Caco-2 (cell line): ENCODE results near the gene RPS15. TPM values are rescaled to one million over a fixed set of nuclear protein-coding genes. Genes with fewer than 3 reads are reported as not detected.

Source experiments
- BruUV-seq: library from RNA; stranded (reverse); fragments of 400-500 nt; replicated peaks from 2 replicates; lab custom pipeline; 2021; lab: Mats Ljungman, UMichigan
- CTCF ChIA-PET: fragments of 300-600 bp; sonication (Branson Sonifier 250); formaldehyde crosslinking; loops from one replicate; lab custom pipeline; 2022; ENCODE audit warnings: antibody characterized with exemption; lab: Charles Lee
- POLR2A ChIA-PET: fragments of 300-600 bp; sonication (Branson Sonifier 250); formaldehyde crosslinking; loops from one replicate; lab custom pipeline; 2022; ENCODE audit warnings: antibody characterized with exemption; lab: Charles Lee
- DNase-seq, 2 experiments: peaks; one replicate each; pipeline versions ENCODE4 v3.0.0 to v3.0.0-alpha.2; 2020 to 2022
- H3K27me3 ChIP-seq: replicated peaks from 2 replicates; pipeline ENCODE4 v1.6.0; 2011; ENCODE audit warnings: low read length; ENCODE audit not compliant: control insufficient read depth, insufficient read depth
- H3K36me3 ChIP-seq: 2 replicates; pipeline ENCODE4 v1.5.1; 2011; ENCODE audit warnings: low read length; ENCODE audit not compliant: control insufficient read depth, insufficient read depth
- H3K4me1 ChIP-seq: fragments of 250-450 bp; sonication (Bioruptor Pico); 2 replicates; pipeline ENCODE4 v1.5.1; 2020; ENCODE audit warnings: mild to moderate bottlenecking
- H3K4me3 ChIP-seq: 2 replicates; pipeline ENCODE4 v1.5.1; 2011; ENCODE audit warnings: low read depth, mild to moderate bottlenecking, control low read depth, low read length
- H3K9me3 ChIP-seq: fragments of 250-450 bp; sonication (Bioruptor Pico); 2 replicates; pipeline ENCODE4 v1.5.1; 2020; ENCODE audit warnings: mild to moderate bottlenecking, moderate library complexity
- H3K27ac Mint-ChIP-seq: one replicate; pipeline ENCODE4 v1.8.0; 2022; ENCODE audit warnings: mixed read lengths; ENCODE audit not compliant: unreplicated experiment
- H3K27me3 Mint-ChIP-seq: one replicate; pipeline ENCODE4 v1.8.0; 2022; ENCODE audit warnings: mixed read lengths; ENCODE audit not compliant: insufficient read depth, unreplicated experiment
- H3K36me3 Mint-ChIP-seq: one replicate; pipeline ENCODE4 v1.8.0; 2022; ENCODE audit warnings: mild to moderate bottlenecking, mixed read lengths; ENCODE audit not compliant: insufficient read depth, unreplicated experiment
- H3K4me1 Mint-ChIP-seq: one replicate; pipeline ENCODE4 v1.8.0; 2022; ENCODE audit warnings: low read depth, mixed read lengths; ENCODE audit not compliant: unreplicated experiment
- H3K4me3 Mint-ChIP-seq: one replicate; pipeline ENCODE4 v1.8.0; 2022; ENCODE audit warnings: mild to moderate bottlenecking, moderate library complexity, mixed read lengths; ENCODE audit not compliant: unreplicated experiment
- H3K9me3 Mint-ChIP-seq: one replicate; pipeline ENCODE4 v1.8.0; 2022; ENCODE audit warnings: mixed read lengths; ENCODE audit not compliant: unreplicated experiment
- intact Hi-C: fragments of 100-400 bp; cut with micrococcal nuclease; formaldehyde crosslinking; loops from one replicate; pipeline ENCODE4 v1.10.0; 2022; ENCODE audit not compliant: unreplicated experiment
- total RNA-seq: library from RNA; stranded (reverse); gene quantifications from 2 replicates; pipeline ENCODE4 v1.2.3, GENCODE V29; 2022
- TF ChIP-seq, protein P1 (sequence below), 2 experiments: fragments of 200-600 bp in 1 of 2; IDR thresholded peaks; 1 replicate in 1 of 2; 2 replicates in 1 of 2; pipeline versions ENCODE4 v1.5.1 to v1.8.0; 2011 to 2022; ENCODE audit warnings: antibody characterized with exemption in 1 of 2, control low read depth in 1 of 2, inconsistent platforms in 1 of 2, low read depth in 1 of 2, low read length in 1 of 2, mild to moderate bottlenecking in 1 of 2, moderate library complexity in 1 of 2; ENCODE audit not compliant: insufficient read depth in 1 of 2, severe bottlenecking in 1 of 2, unreplicated experiment in 1 of 2

The RPS15 gene
- total RNA-seq, 1 experiment from 2014 or later = 1,192 TPM

DNA sequence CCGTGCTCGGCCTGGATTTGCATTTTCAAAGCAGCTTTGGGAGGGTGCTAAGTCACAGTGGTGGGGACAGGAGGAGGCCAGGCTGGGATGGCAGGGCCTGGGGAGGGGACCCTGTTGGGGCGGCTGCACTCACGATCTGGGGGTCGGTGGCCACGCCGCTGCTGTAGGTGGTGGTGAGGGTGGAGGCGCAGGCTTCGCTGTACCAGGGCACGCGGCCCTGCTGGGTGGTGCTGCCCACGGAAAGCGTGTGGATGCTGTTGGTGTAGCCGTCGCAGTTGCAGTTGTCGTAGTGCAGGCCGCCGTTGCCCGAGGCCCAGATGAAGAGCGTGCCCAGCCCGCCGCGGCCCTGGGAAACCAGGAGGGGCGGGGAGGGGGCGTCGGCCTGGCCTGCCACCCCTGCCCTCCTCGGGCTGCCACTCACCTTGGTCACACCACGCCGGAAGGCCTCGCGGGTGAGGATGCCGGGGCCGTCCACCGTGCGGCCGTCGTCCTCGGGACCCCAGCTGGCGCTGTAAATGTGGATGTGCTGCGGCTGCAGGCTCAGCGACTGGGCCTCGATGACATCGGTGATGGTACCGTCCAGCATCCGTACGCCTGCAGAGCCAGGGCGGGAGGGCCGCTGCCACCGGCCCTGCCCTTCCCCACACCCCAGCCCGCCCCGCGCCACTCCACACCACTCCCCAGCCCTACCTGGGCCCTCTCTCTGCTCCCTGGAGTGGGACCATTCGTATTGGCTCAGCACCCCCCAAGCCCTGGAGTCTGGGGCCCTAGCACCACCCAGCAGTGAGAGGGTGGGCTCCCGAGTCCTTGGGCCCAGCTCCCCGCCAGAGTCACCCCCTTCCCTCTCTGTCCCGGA, 48.8 kb downstream of the RPS15 start:
- Mint-ChIP-seq H3K9me3 (no peaks in the 10 kb centered on the region), H3K4me1 (peaks cover 4% of the 10 kb centered on the region), H3K4me3 (no peak overlapping the region), H3K27ac (no peak overlapping the region), H3K27me3 (no peaks in the 10 kb centered on the region), H3K36me3 (peaks cover 18% of the 10 kb centered on the region)
- TF ChIP-seq, protein P1, sequence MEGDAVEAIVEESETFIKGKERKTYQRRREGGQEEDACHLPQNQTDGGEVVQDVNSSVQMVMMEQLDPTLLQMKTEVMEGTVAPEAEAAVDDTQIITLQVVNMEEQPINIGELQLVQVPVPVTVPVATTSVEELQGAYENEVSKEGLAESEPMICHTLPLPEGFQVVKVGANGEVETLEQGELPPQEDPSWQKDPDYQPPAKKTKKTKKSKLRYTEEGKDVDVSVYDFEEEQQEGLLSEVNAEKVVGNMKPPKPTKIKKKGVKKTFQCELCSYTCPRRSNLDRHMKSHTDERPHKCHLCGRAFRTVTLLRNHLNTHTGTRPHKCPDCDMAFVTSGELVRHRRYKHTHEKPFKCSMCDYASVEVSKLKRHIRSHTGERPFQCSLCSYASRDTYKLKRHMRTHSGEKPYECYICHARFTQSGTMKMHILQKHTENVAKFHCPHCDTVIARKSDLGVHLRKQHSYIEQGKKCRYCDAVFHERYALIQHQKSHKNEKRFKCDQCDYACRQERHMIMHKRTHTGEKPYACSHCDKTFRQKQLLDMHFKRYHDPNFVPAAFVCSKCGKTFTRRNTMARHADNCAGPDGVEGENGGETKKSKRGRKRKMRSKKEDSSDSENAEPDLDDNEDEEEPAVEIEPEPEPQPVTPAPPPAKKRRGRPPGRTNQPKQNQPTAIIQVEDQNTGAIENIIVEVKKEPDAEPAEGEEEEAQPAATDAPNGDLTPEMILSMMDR (IDR thresholded peaks at IDR 0.05; ENCODE audit: insufficient read depth in 1 of 2, low read depth in 1 of 2, low read length in 1 of 2, severe bottlenecking in 1 of 2, unreplicated experiment in 1 of 2) = no peak
- intact Hi-C loops = no loop called here
- H3K4me1 ChIP-seq = peaks cover 12% of the 10 kb centered on the region
- no peak for DNase-seq
- H3K4me3 ChIP-seq = no peak overlapping the region
- BruUV-seq = no TSS peak
- H3K36me3 ChIP-seq = no peaks in the 10 kb centered on the region
- H3K9me3 ChIP-seq = no peaks in the 10 kb centered on the region
- H3K27me3 ChIP-seq = no peaks in the 10 kb centered on the region
- ChIA-PET POLR2A (no interaction called here), CTCF (no interaction called here)

- TF ChIP-seq, protein P1 (IDR thresholded peaks at IDR 0.05; ENCODE audit: insufficient read depth in 1 of 2, low read depth in 1 of 2, low read length in 1 of 2, severe bottlenecking in 1 of 2, unreplicated experiment in 1 of 2) = no peak
- ChIA-PET POLR2A (no interaction called here), CTCF (no interaction called here)
- Histone ChIP-seq H3K4me3 (no peak overlapping the region), H3K27me3 (no peaks in the 10 kb centered on the region), H3K36me3 (no peaks in the 10 kb centered on the region), H3K4me1 (peaks cover 20% of the 10 kb centered on the region), H3K9me3 (no peaks in the 10 kb centered on the region)
- Mint-ChIP-seq H3K27ac (no peak overlapping the region), H3K4me1 (peaks cover 12% of the 10 kb centered on the region), H3K36me3 (peaks cover 13% of the 10 kb centered on the region), H3K4me3 (no peak overlapping the region), H3K27me3 (no peaks in the 10 kb centered on the region), H3K9me3 (no peaks in the 10 kb centered on the region)
- no peak for DNase-seq
- BruUV-seq = no TSS peak
- intact Hi-C loops = no loop called here
These were observed 49.5 kb downstream of the RPS15 start for GRCh38 chr19:1487576-1488281.

GRCh38 chr19:1488282-1488601, 50.0 kb downstream of the RPS15 start:
- DNase-seq = no peak
- TF ChIP-seq, protein P1 (IDR thresholded peaks at IDR 0.05; ENCODE audit: insufficient read depth in 1 of 2, low read depth in 1 of 2, low read length in 1 of 2, severe bottlenecking in 1 of 2, unreplicated experiment in 1 of 2) = no peak
- H3K4me3 Mint-ChIP-seq = no peak overlapping the region
- no peaks in the 10 kb centered on the region for H3K27me3 Mint-ChIP-seq
- Histone ChIP-seq H3K36me3 (no peaks in the 10 kb centered on the region), H3K4me3 (no peak overlapping the region), H3K4me1 (peaks cover 25% of the 10 kb centered on the region), H3K9me3 (no peaks in the 10 kb centered on the region), H3K27me3 (no peaks in the 10 kb centered on the region)
- POLR2A ChIA-PET = no interaction called here
- peaks cover 17% of the 10 kb centered on the region for H3K4me1 Mint-ChIP-seq
- no peaks in the 10 kb centered on the region for H3K9me3 Mint-ChIP-seq
- H3K36me3 Mint-ChIP-seq = peaks cover 13% of the 10 kb centered on the region
- intact Hi-C loops = no loop called here
- no peak overlapping the region for H3K27ac Mint-ChIP-seq
- CTCF ChIA-PET = no interaction called here
- no TSS peak for BruUV-seq
